VCaP (cell line): Measurements from ENCODE around the gene EIF1AX.

Source experiments
- H3K27ac ChIP-seq: fragments of 450-650 bp; 2 replicates; pipeline ENCODE4 v1.5.1; 2017
- CTCF ChIP-seq: fragments of 450-650 bp; conservative IDR thresholded peaks from 2 replicates; pipeline ENCODE4 v1.5.1; 2017; ENCODE audit warnings: mild to moderate bottlenecking, moderate library complexity

Gene EIF1AX

GRCh38 chrX:20159797-20160385 is 18.3 kb upstream of the EIF1AX start:
- no peak for TF ChIP-seq CTCF
- no peak overlapping the region for H3K27ac ChIP-seq

GRCh38 chrX:20151689-20152088 is 10.1 kb upstream of the EIF1AX start:
- H3K27ac ChIP-seq = no peak overlapping the region
- TF ChIP-seq CTCF = no peak

- TF ChIP-seq CTCF = no peak
Measured at GRCh38 chrX:20149326-20149725, 7.7 kb upstream of the EIF1AX start.

GRCh38 chrX:20147561-20147960 is 5.9 kb upstream of the EIF1AX start:
- TF ChIP-seq CTCF = no peak
- H3K27ac ChIP-seq = no peak overlapping the region

More at GRCh38 chrX:20149326-20149725, 7.7 kb upstream of the EIF1AX start:
- H3K27ac ChIP-seq = no peak overlapping the region

- no peak for TF ChIP-seq CTCF
- H3K27ac ChIP-seq = no peak overlapping the region
Measured at GRCh38 chrX:20144491-20144890, 2.9 kb upstream of the EIF1AX start.

GRCh38 chrX:20143561-20143960 is 1.9 kb upstream of the EIF1AX start:
- TF ChIP-seq CTCF = no peak
- H3K27ac ChIP-seq = no peak overlapping the region

GRCh38 chrX:20143111-20143510 is 1.5 kb upstream of the EIF1AX start:
- TF ChIP-seq CTCF = no peak
- no peak overlapping the region for H3K27ac ChIP-seq
